Motor neuron (in vitro differentiated cells): ENCODE measurements around the gene ZMYND15. TPM values are rescaled to one million over a fixed set of nuclear protein-coding genes. Genes with fewer than 3 reads are reported as not detected.
A peak's percentile ranks its signal among the peaks of the same experiment; 100 is the strongest.

ENCODE experiments used
- ATAC-seq, 8 experiments: fragments of 200-7000 bp; cut with Tn5 transposase; replicated peaks in 6 of 8; 2 replicates each; pipeline ENCODE4 v1.8.0; 2021; ENCODE audit warnings: mild to moderate bottlenecking in 8 of 8, moderate library complexity in 8 of 8
- H3K27ac ChIP-seq, 2 donors: fragments of 250-450 bp; sonication (Bioruptor Pico); 2 replicates each; pipeline ENCODE4 v1.9.0; 2021; ENCODE audit warnings: antibody characterized with exemption in 2 of 2, mild to moderate bottlenecking in 2 of 2, moderate library complexity in 1 of 2
- H3K4me1 ChIP-seq, 2 donors: fragments of 250-450 bp; sonication (Bioruptor Pico); replicated peaks in 1 of 2; 2 replicates each; pipeline ENCODE4 v1.6.1; 2021; ENCODE audit warnings: antibody characterized with exemption in 2 of 2, mild to moderate bottlenecking in 2 of 2, moderate library complexity in 1 of 2
- H3K4me3 ChIP-seq, 5 donors: fragments of 250-450 bp; sonication (Bioruptor Pico); 2 replicates each; pipeline ENCODE4 v1.9.0; 2021; ENCODE audit warnings: antibody characterized with exemption in 5 of 5, mild to moderate bottlenecking in 5 of 5, moderate library complexity in 4 of 5
- WGBS, 10 experiments: fragments of 450-650 bp; shearing (Covaris generic); methylation state at CpG; one replicate each; pipeline ENCODE4 v1.0.0; 2022; 5-methylcytosine and 5-hydroxymethylcytosine counted together
- in situ Hi-C, 9 experiments: fragments of 400-800 bp; cut with MboI; loops; one replicate each; pipeline ENCODE4 v1.15.0; 2021; ENCODE audit warnings: low sequenced_read_pairs in 9 of 9, low pct_unique_long_range_greater_than_20kb in 2 of 9; ENCODE audit not compliant: unreplicated experiment in 9 of 9
- total RNA-seq, 8 experiments: library from RNA; unstranded; fragments of 300-600 nt; gene quantifications; 2 replicates each; pipeline versions ENCODE4 v1.2.3 to v1.2.4, GENCODE V29; 2022

The ZMYND15 gene
- total RNA-seq, 8 experiments from 2014 or later: 0.14 to 1.1 (median 0.51) TPM; not detected in 1

DNA sequence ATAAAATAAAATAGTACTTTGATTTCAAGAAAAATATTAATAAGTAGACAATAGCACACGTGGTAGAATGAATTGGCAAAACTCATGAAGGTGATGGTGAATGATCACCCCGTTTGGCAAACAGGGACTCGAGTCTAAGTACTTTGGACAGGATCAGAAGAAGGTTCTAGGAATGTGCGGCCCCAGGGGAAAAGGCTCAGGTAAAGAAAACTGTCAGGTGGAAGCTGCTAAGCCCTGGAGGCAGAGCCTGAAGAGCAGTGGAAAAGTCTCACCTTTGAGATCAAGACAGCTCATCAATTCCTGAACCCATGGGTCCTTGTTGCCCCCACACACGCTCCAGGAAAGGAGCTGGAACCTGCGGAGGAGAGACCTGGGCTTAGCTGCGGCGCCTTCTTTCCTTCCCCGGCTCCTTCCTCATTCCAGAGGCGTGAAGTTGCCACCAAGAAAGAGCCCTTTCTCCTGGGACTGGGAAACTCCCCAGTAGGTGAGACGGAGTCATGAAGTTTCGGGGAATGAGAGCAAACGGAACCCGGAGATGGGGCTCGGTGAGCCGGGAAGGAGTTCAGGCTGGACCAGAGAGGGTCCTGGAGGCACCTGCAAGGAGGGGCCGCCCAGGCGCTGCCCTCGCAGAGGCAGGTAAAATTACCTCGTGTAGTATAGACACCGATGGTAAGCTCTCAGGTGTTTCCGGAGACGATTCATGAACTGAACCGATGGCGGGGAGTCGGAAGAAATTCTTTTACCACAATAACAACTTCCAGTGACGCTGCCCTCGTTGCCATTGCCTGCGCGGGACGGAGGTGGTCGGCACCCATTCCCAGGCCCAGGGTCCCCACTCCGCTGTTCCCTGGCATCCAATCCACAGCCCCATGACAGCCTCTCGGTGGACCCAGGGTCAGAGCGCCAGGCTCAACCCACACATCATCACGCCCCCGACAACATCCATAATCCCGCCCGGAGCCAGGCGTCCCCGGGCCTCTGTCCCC lies 1.2 kb upstream of the ZMYND15 start:
- peaks cover 2 to 6% of the 10 kb centered on the region in 2 donors for H3K4me1 ChIP-seq
- no peak overlapping the region for H3K27ac ChIP-seq
- WGBS, 10 experiments: 11 to 60% (median 36%) methylated on average over 1 to 23 of the region's 41 CpGs
- ATAC-seq: peak in 3 of 8 experiments; percentile 10 to 32 (median 19)
- in situ Hi-C loops: loop anchor here in 1 of 9 experiments (25.0 kb wide), 1 partner anchor 149 kb away; the partner anchor contains the start of gene C17orf107
- H3K4me3 ChIP-seq: peak overlapping the region in 4 of 5 donors; percentile 32 to 43 (median 40)

DNA sequence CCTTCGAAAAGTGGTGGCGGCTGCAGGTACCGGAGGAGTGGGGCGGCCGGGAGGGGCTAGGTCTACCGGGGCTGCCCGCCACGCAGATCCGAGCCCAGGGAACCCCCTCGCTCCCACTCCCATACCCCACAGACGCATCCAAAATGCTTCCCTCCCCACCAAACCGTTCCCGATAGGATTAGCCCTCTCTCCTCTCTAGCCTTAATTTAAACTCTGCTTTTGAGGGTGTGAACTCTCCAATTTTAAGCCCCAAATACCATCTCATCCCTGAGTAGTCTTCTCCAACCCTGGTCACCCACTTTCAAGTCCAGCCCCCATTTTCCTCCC lies 355 bp downstream of the ZMYND15 start:
- in situ Hi-C loops: loop anchor here in 1 of 9 experiments (25.0 kb wide), 1 partner anchor 147 kb away; the partner anchor contains the start of gene C17orf107
- peak overlapping the region; percentile 19 to 43 (median 39) for H3K4me3 ChIP-seq
- 0 to 33% (median 20%) methylated on average over 1 to 2 of the region's 13 CpGs; no CpG with 5 or more reads in 7 of the 10 experiments for WGBS, 10 experiments
- H3K4me1 ChIP-seq: peaks cover 2 to 6% of the 10 kb centered on the region in 2 donors
- ATAC-seq: no peak
- H3K27ac ChIP-seq: no peak overlapping the region

DNA sequence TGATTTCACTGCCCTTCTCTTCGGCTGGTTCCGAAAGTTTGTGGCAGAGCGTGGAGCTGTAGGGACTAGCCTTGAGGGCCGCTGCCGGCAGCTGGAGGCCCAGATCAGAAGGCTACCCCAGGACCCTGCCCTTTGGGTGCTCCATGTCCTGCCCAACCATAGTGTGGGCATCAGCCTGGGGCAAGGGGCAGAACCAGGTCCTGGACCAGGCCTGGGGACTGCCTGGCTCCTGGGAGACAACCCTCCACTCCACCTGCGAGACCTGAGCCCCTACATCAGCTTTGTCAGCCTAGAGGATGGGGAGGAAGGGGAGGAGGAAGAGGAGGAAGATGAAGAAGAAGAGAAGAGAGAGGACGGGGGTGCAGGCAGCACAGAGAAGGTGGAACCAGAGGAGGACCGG lies 951 bp downstream of the ZMYND15 start:
- Histone ChIP-seq H3K4me1 (peaks cover 2 to 6% of the 10 kb centered on the region in 2 donors), H3K27ac (no peak overlapping the region), H3K4me3 (no peak overlapping the region)
- in situ Hi-C loops: loop anchor here in 1 of 9 experiments (25.0 kb wide), 1 partner anchor 147 kb away; the partner anchor contains the start of gene C17orf107
- 60 to 100% (median 80%) methylated on average over 1 to 3 of the region's 8 CpGs; no CpG with 5 or more reads in 5 of the 10 experiments for WGBS, 10 experiments
- ATAC-seq: no peak

DNA sequence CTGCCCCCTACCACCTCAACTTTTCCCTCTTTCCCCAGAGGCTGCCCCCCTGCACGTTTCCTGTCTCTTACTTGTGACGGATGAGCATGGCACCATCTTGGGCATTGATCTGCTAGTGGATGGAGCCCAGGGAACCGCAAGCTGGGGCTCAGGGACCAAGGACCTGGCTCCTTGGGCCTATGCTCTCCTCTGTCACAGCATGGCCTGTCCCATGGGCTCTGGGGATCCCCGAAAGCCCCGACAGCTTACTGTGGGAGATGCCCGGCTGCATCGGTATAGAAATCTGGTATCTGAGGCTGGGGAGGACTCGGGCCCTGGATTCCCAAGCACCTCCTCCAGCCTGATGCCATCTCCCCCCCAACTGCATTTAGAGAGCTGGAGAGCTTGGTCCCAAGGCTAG lies 1.9 kb downstream of the ZMYND15 start:
- in situ Hi-C loops: loop anchor here in 1 of 9 experiments (25.0 kb wide), 1 partner anchor 146 kb away; the partner anchor contains the start of gene C17orf107
- no peak for ATAC-seq
- WGBS, 10 experiments: 53 to 100% (median 82%) methylated on average over 2 to 6 of the region's 8 CpGs; no CpG with 5 or more reads in 7 of the 10 experiments
- peaks cover 2 to 6% of the 10 kb centered on the region in 2 donors for H3K4me1 ChIP-seq
- no peak overlapping the region for H3K27ac ChIP-seq
- H3K4me3 ChIP-seq: no peak overlapping the region

DNA sequence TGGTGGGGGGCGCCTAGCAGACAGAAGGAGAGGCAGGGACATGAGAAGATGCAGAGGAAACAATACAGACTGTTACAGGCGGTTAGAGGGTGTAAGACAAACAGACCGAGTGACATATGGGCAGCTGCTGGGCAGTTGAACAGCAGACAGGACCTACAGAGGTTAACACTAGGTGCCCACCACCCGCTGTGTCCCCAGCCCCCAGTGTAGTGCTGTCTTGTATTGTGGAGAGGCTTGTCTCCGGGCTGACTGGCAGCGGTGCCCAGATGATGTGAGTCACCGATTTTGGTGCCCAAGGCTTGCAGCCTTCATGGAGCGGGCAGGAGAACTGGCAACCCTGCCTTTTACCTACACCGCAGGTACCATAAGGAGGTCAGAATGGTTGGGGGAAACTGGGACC lies 2.5 kb downstream of the ZMYND15 start:
- no peak overlapping the region for H3K4me3 ChIP-seq
- peaks cover 2 to 6% of the 10 kb centered on the region in 2 donors for H3K4me1 ChIP-seq
- WGBS, 10 experiments: 20 to 85% (median 64%) methylated on average over 1 to 4 of the region's 9 CpGs; no CpG with 5 or more reads in 3 of the 10 experiments
- H3K27ac ChIP-seq: no peak overlapping the region
- ATAC-seq: no peak
- in situ Hi-C loops: loop anchor here in 1 of 9 experiments (25.0 kb wide), 1 partner anchor 145 kb away; the partner anchor contains the start of gene C17orf107

DNA sequence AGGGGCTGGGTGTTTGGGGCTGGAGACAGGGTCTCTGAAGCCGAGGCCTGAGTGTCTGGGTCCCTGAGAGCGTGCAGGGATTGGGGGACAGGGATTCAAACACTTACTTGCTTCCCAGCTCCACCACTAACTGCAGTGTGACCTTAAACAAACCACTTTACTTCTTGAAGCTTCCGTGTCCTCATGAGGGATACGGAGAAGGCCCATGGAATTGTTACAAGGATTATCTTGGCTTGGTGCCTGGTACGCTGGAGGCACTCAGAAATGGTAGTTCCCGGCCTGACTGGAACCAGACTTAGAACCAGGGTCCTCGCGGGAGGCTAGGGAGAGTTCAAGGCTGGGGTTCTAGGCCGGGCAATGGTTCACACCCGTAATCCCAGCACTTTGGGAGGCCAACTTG lies 3.0 kb downstream of the ZMYND15 start:
- Histone ChIP-seq H3K4me1 (peaks cover 2 to 6% of the 10 kb centered on the region in 2 donors), H3K4me3 (no peak overlapping the region), H3K27ac (no peak overlapping the region)
- WGBS, 10 experiments: 20 to 80% (median 67%) methylated on average over 1 to 8 of the region's 10 CpGs; no CpG with 5 or more reads in 2 of the 10 experiments
- ATAC-seq: no peak
- in situ Hi-C loops: loop anchor here in 1 of 9 experiments (25.0 kb wide), 1 partner anchor 145 kb away; the partner anchor contains the start of gene C17orf107

DNA sequence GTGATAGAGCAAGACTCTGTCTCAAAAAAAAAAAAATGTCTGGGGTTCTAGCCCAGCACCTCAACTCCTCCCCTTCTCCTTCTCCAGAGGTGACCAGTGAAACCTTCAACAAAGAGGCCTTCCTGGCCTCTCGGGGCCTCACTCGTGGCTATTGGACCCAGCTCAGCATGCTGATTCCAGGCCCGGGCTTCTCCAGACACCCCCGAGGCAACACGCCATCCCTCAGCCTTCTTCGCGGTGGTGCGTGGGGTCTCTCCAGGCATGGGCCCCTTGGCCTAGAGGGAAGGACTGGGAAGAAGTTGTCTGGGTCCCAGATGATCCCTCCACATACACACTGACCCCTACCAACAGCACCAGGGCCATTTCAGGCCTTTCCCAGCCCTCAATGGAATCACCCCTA lies 3.6 kb downstream of the ZMYND15 start:
- WGBS, 10 experiments: 30 to 100% (median 100%) methylated on average over 1 to 2 of the region's 8 CpGs; no CpG with 5 or more reads in 7 of the 10 experiments
- no peak for ATAC-seq
- H3K4me3 ChIP-seq: no peak overlapping the region
- in situ Hi-C loops: loop anchor here in 1 of 9 experiments (25.0 kb wide), 1 partner anchor 144 kb away; the partner anchor contains the start of gene C17orf107
- H3K4me1 ChIP-seq: peaks cover 2 to 6% of the 10 kb centered on the region in 2 donors
- H3K27ac ChIP-seq: no peak overlapping the region

DNA sequence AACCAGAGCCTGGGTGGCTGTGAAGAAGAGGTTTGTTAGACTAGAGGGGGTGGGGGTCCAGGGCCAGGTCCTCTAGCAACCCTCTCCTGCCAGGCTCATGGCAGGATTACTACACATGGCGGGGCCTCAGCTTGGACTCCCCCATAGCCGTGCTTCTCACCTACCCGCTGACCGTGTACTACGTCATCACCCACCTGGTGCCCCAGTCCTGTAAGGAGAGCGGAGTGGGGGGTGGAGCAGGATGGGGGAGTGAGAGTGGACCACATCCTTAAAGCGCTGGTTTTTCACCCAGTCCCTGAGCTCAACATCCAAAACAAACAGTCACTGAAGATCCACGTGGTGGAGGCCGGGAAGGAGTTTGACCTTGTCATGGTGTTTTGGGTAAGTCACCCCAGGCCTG lies 4.3 kb downstream of the ZMYND15 start:
- H3K27ac ChIP-seq: no peak overlapping the region
- WGBS, 10 experiments: 55 to 100% (median 60%) methylated on average over 1 to 2 of the region's 9 CpGs; no CpG with 5 or more reads in 7 of the 10 experiments
- H3K4me3 ChIP-seq: no peak overlapping the region
- in situ Hi-C loops: loop anchor here in 1 of 9 experiments (25.0 kb wide), 1 partner anchor 143 kb away; the partner anchor contains the start of gene C17orf107
- no peak for ATAC-seq
- H3K4me1 ChIP-seq: peaks cover 2 to 5% of the 10 kb centered on the region in 2 donors

GRCh38 chr17:4744999-4745969 lies 5.7 kb downstream of the ZMYND15 start:
- Histone ChIP-seq H3K4me1 (no peaks in the 10 kb centered on the region), H3K27ac (no peak overlapping the region), H3K4me3 (no peak overlapping the region)
- in situ Hi-C loops: loop anchor here in 1 of 9 experiments (25.0 kb wide), 1 partner anchor 142 kb away; the partner anchor contains the start of gene C17orf107
- ATAC-seq: peak in 6 of 8 experiments; percentile 18 to 62 (median 40)
- WGBS, 10 experiments: 0 to 20% methylated on average over 1 to 2 of the region's 51 CpGs; no CpG with 5 or more reads in 8 of the 10 experiments

- in situ Hi-C loops: loop anchor here in 1 of 9 experiments (25.0 kb wide), 1 partner anchor 139 kb away; the partner anchor contains the start of gene C17orf107
Observed at GRCh38 chr17:4747847-4748246, 8.2 kb downstream of the ZMYND15 start.

DNA sequence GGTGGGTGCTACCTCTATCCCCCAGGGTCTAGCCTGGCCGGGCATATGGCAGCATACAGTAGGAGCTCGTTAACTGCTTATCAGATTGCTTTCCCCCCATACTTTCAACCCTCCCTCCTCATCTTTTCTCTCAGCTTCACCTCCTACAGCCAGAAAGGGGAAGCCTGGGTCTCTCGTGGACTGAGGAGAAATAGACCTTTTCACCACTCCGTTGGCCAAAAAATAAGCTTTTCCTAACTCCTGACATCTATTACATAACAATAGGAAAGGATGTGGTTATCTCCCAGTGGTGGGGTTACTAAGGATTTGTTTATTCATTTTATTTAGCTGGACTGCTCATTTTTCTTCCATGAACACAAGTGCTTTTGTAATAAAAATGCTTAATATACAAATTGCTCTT lies 9.1 kb downstream of the ZMYND15 start:
- Histone ChIP-seq H3K4me1 (no peaks in the 10 kb centered on the region), H3K27ac (no peak overlapping the region), H3K4me3 (no peak overlapping the region)
- in situ Hi-C loops: loop anchor here in 1 of 9 experiments (25.0 kb wide), 1 partner anchor 139 kb away; the partner anchor contains the start of gene C17orf107
- no peak for ATAC-seq
- 0 to 71% (median 43%) methylated on average over 1 to 4 of the region's 4 CpGs; no CpG with 5 or more reads in 3 of the 10 experiments for WGBS, 10 experiments

More at GRCh38 chr17:4747847-4748246, 8.2 kb downstream of the ZMYND15 start:
- ATAC-seq: no peak
- WGBS, 10 experiments: 0 to 100% (median 88%) methylated on average over 1 to 5 of the region's 5 CpGs; no CpG with 5 or more reads in 1 of the 10 experiments
- no peak overlapping the region for H3K4me3 ChIP-seq
- H3K27ac ChIP-seq: no peak overlapping the region
- H3K4me1 ChIP-seq: no peaks in the 10 kb centered on the region

GRCh38 chr17:4750606-4751005 lies 11.0 kb downstream of the ZMYND15 start:
- in situ Hi-C loops: no loop called here
- Histone ChIP-seq H3K4me1 (no peaks in the 10 kb centered on the region), H3K27ac (no peak overlapping the region), H3K4me3 (no peak overlapping the region)
- no peak for ATAC-seq
- 0 to 60% (median 17%) methylated on average over 1 to 3 of the region's 3 CpGs; no CpG with 5 or more reads in 4 of the 10 experiments for WGBS, 10 experiments
